H9 (cell line): ENCODE measurements around the gene CAPN5. TPM values are rescaled to one million over a fixed set of nuclear protein-coding genes. Genes with fewer than 3 reads are reported as not detected.

Experiments
- DNase-seq: peaks from one replicate; pipeline ENCODE4 v3.0.0-alpha.2; 2017
- H2AFZ ChIP-seq: one replicate; pipeline ENCODE4 v1.6.1; 2013; ENCODE audit warnings: mild to moderate bottlenecking, low read length, control low read depth, moderate library complexity
- H2AK5ac ChIP-seq: 2 replicates; pipeline ENCODE4 v1.6.1; 2013; ENCODE audit warnings: low read length, control low read depth, mixed read lengths; ENCODE audit not compliant: insufficient read length
- H2BK120ac ChIP-seq: one replicate; pipeline ENCODE4 v1.6.1; 2013; ENCODE audit warnings: low read depth, mild to moderate bottlenecking, low read length, control low read depth, inconsistent platforms; ENCODE audit not compliant: poor library complexity, severe bottlenecking
- H2BK12ac ChIP-seq: 2 replicates; pipeline ENCODE4 v1.6.1; 2013; ENCODE audit warnings: low read length, control low read depth, mixed read lengths, low read depth; ENCODE audit not compliant: insufficient read length
- H2BK15ac ChIP-seq: 2 replicates; pipeline ENCODE4 v1.6.1; 2013; ENCODE audit warnings: low read depth, low read length, control low read depth
- H2BK20ac ChIP-seq: one replicate; pipeline ENCODE4 v1.6.1; 2013; ENCODE audit warnings: low read depth, mild to moderate bottlenecking, low read length, control low read depth, inconsistent platforms; ENCODE audit not compliant: poor library complexity, severe bottlenecking
- H2BK5ac ChIP-seq: 2 replicates; pipeline ENCODE4 v1.6.1; 2013; ENCODE audit warnings: low read length, control low read depth, mixed read lengths; ENCODE audit not compliant: insufficient read length
- H3K14ac ChIP-seq: 2 replicates; pipeline ENCODE4 v1.6.1; 2013; ENCODE audit warnings: low read length, control low read depth; ENCODE audit not compliant: insufficient read depth
- H3K18ac ChIP-seq: 2 replicates; pipeline ENCODE4 v1.6.1; 2013; ENCODE audit warnings: low read depth, mild to moderate bottlenecking, mixed read lengths, low read length, control low read depth; ENCODE audit not compliant: insufficient read length
- H3K23ac ChIP-seq: 2 replicates; pipeline ENCODE4 v1.6.1; 2013; ENCODE audit warnings: low read length, control low read depth, mixed read lengths, low read depth; ENCODE audit not compliant: insufficient read length
- H3K23me2 ChIP-seq: 2 replicates; pipeline ENCODE4 v1.6.1; 2013; ENCODE audit warnings: low read depth, mild to moderate bottlenecking, mixed read lengths, low read length, control low read depth; ENCODE audit not compliant: insufficient read length, poor library complexity, severe bottlenecking
- H3K27ac ChIP-seq: 2 replicates; pipeline ENCODE4 v1.5.1; 2013; ENCODE audit warnings: low read length, control low read depth, mixed read lengths, low read depth; ENCODE audit not compliant: insufficient read length
- H3K27me3 ChIP-seq: 2 replicates; pipeline ENCODE4 v1.6.1; 2013; ENCODE audit warnings: low read length, control low read depth, inconsistent platforms; ENCODE audit not compliant: insufficient read depth
- H3K4ac ChIP-seq: 2 replicates; pipeline ENCODE4 v1.6.1; 2013; ENCODE audit warnings: low read depth, mild to moderate bottlenecking, control low read depth, inconsistent platforms, low read length, moderate library complexity
- H3K4me1 ChIP-seq: 2 replicates; pipeline ENCODE4 v1.6.1; 2013; ENCODE audit warnings: low read length, control low read depth, inconsistent platforms; ENCODE audit not compliant: insufficient read depth
- H3K4me2 ChIP-seq: 2 replicates; pipeline ENCODE4 v1.6.1; 2013; ENCODE audit warnings: low read length, control low read depth, mixed read lengths; ENCODE audit not compliant: insufficient read length, insufficient read depth
- H3K56ac ChIP-seq: 2 replicates; pipeline ENCODE4 v1.6.1; 2013; ENCODE audit warnings: low read depth, mild to moderate bottlenecking, mixed read lengths, low read length, control low read depth; ENCODE audit not compliant: insufficient read length
- H3K79me1 ChIP-seq: 2 replicates; pipeline ENCODE4 v1.6.1; 2013; ENCODE audit warnings: low read depth, mild to moderate bottlenecking, moderate library complexity, low read length, control low read depth, inconsistent platforms; ENCODE audit not compliant: insufficient read depth, poor library complexity, severe bottlenecking
- H3K79me2 ChIP-seq: 2 replicates; pipeline ENCODE4 v1.6.1; 2013; ENCODE audit warnings: low read length, control low read depth, inconsistent platforms; ENCODE audit not compliant: insufficient read depth
- H3K9ac ChIP-seq: 2 replicates; pipeline ENCODE4 v1.6.1; 2013; ENCODE audit warnings: low read length, control low read depth, mixed read lengths; ENCODE audit not compliant: insufficient read length; ENCODE audit errors: extremely low read depth
- H3K9me3 ChIP-seq: one replicate; pipeline ENCODE4 v1.6.1; 2013; ENCODE audit warnings: low read depth, low read length, inconsistent platforms; ENCODE audit not compliant: control insufficient read depth
- H3T11ph ChIP-seq: one replicate; pipeline ENCODE4 v1.6.1; 2013; ENCODE audit warnings: mild to moderate bottlenecking, low read length, control low read depth, inconsistent platforms
- H4K20me1 ChIP-seq: one replicate; pipeline ENCODE4 v1.6.1; 2013; ENCODE audit not compliant: control insufficient read depth, insufficient read length, insufficient read depth
- H4K5ac ChIP-seq: 2 replicates; pipeline ENCODE4 v1.6.1; 2013; ENCODE audit warnings: low read depth, mild to moderate bottlenecking, mixed read lengths, low read length, control low read depth; ENCODE audit not compliant: insufficient read length
- H4K8ac ChIP-seq: replicated peaks from 2 replicates; pipeline ENCODE4 v1.6.1; 2013; ENCODE audit warnings: low read length, control low read depth, mixed read lengths, low read depth; ENCODE audit not compliant: insufficient read length
- H4K91ac ChIP-seq: 2 replicates; pipeline ENCODE4 v1.6.1; 2013; ENCODE audit warnings: low read depth, mild to moderate bottlenecking, moderate library complexity, mixed read lengths, low read length, control low read depth; ENCODE audit not compliant: insufficient read length
- H3K27ac Mint-ChIP-seq, 3 experiments: 2 replicates in 2 of 3; 3 replicates in 1 of 3; pipeline ENCODE4 v1.8.0; 2020 to 2021; ENCODE audit warnings: mixed read lengths in 3 of 3, mild to moderate bottlenecking in 1 of 3, moderate library complexity in 1 of 3
- H3K27me3 Mint-ChIP-seq: 2 replicates; pipeline ENCODE4 v1.8.0; 2021; ENCODE audit warnings: low read depth, mild to moderate bottlenecking, moderate library complexity, mixed read lengths
- H3K36me3 Mint-ChIP-seq, 3 experiments: 2 replicates in 2 of 3; 3 replicates in 1 of 3; pipeline ENCODE4 v1.8.0; 2020 to 2021; ENCODE audit warnings: low read depth in 3 of 3, mixed read lengths in 3 of 3; ENCODE audit not compliant: insufficient read depth in 1 of 3
- H3K4me1 Mint-ChIP-seq, 2 experiments: 2 replicates each; pipeline ENCODE4 v1.8.0; 2020; ENCODE audit warnings: mixed read lengths in 2 of 2
- H3K4me3 Mint-ChIP-seq, 2 experiments: 2 replicates in 1 of 2; 3 replicates in 1 of 2; pipeline ENCODE4 v1.8.0; 2020 to 2021; ENCODE audit warnings: mild to moderate bottlenecking in 2 of 2, mixed read lengths in 2 of 2, moderate library complexity in 1 of 2
- H3K9me3 Mint-ChIP-seq, 2 experiments: 2 replicates in 1 of 2; 3 replicates in 1 of 2; pipeline ENCODE4 v1.8.0; 2020; ENCODE audit warnings: mild to moderate bottlenecking in 2 of 2, mixed read lengths in 2 of 2, moderate library complexity in 1 of 2
- CTCF ChIP-seq: fragments of 200-600 bp; sonication (generic); conservative IDR thresholded peaks from 3 replicates; pipeline ENCODE4 v1.8.0; 2021; ENCODE audit warnings: antibody characterized with exemption, mild to moderate bottlenecking
- WGBS: extraction: QIAGEN DNeasy Blood & Tissue Kit; methylation state at CpG from one replicate; pipeline ENCODE4 v1.1.7; 2013; ENCODE audit warnings: missing lambda C conversion rate, low lambda C conversion rate, mixed read lengths; ENCODE audit not compliant: insufficient read length; ENCODE audit errors: extremely low coverage; 5-methylcytosine and 5-hydroxymethylcytosine counted together
- total RNA-seq: library from RNA; stranded (reverse); gene quantifications from 2 replicates; pipeline ENCODE4 v1.2.1, GENCODE V29; 2021

The CAPN5 gene
- total RNA-seq, 1 experiment from 2014 or later = 16.7 TPM

DNA sequence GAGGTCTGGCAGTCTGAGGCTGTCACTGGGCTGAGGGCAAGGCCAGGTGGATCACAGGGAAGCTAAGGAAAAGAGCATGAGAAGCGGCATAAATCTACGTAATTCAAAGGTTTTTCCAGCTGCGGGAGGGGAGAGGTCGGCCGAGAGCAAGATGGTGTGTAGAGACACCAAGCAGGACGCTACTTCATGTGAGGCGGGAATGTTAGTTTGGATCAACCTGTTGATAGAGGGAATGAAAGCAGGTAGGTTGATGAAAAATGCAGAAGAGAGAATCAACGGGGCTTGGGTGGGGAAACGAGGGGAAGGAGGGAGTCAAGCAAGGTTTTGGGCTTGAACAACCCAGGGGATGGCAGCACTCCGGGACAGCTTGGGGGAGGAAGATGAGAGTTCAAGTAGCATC is 29.7 kb upstream of the CAPN5 start:
- DNase-seq = no peak
- H2BK12ac ChIP-seq = no peak overlapping the region
- no peak overlapping the region for H3K4me3 Mint-ChIP-seq
- no peak overlapping the region for H3T11ph ChIP-seq
- no peak overlapping the region for H3K4ac ChIP-seq
- no peaks in the 10 kb centered on the region for H3K79me1 ChIP-seq
- no peak overlapping the region for H2AFZ ChIP-seq
- peaks cover 2 to 7% of the 10 kb centered on the region in 2 experiments for H3K9me3 Mint-ChIP-seq
- H3K4me2 ChIP-seq = no peak overlapping the region
- no peak overlapping the region for H4K5ac ChIP-seq
- H3K56ac ChIP-seq = no peak overlapping the region
- H3K9ac ChIP-seq = no peak overlapping the region
- H3K9me3 ChIP-seq = no peaks in the 10 kb centered on the region
- no peaks in the 10 kb centered on the region for H4K20me1 ChIP-seq
- H3K4me1 ChIP-seq = no peaks in the 10 kb centered on the region
- no peak overlapping the region for H2BK120ac ChIP-seq
- H4K8ac ChIP-seq = no peak overlapping the region
- no peaks in the 10 kb centered on the region for H3K79me2 ChIP-seq
- H3K27ac ChIP-seq = no peak overlapping the region
- H3K18ac ChIP-seq = no peak overlapping the region
- no peak overlapping the region for H3K14ac ChIP-seq
- H3K27ac Mint-ChIP-seq = no peak overlapping the region
- no peak overlapping the region for H2BK20ac ChIP-seq
- no CpG with 5 or more reads among the region's 10 CpGs for WGBS
- no peaks in the 10 kb centered on the region for H3K23me2 ChIP-seq
- H3K27me3 Mint-ChIP-seq = peaks cover 54% of the 10 kb centered on the region
- H3K23ac ChIP-seq = no peak overlapping the region
- H3K4me1 Mint-ChIP-seq = peaks cover 6 to 9% of the 10 kb centered on the region in 2 experiments; a peak in 3 of 4 replicates
- peaks cover 0 to 7% (median 0%) of the 10 kb centered on the region in 3 experiments; a peak in 4 of 7 replicates for H3K36me3 Mint-ChIP-seq
- H2BK5ac ChIP-seq = no peak overlapping the region
- H4K91ac ChIP-seq = no peak overlapping the region
- no peak for TF ChIP-seq CTCF
- peaks cover 12% of the 10 kb centered on the region; the same call in 1 of the 2 replicates for H3K27me3 ChIP-seq
- no peak overlapping the region for H2AK5ac ChIP-seq
- no peak overlapping the region for H2BK15ac ChIP-seq
